ENCODE data around the gene ANKRD17.
A peak's percentile ranks its signal among the peaks of the same experiment; 100 is the strongest.

The ANKRD17 gene

GRCh38 chr4:73075832-73076231, 182.8 kb downstream of the ANKRD17 start:
- DNase-seq (ENCODE audit: low read depth) = no peak
- no peak overlapping the region for H3K4me3 ChIP-seq (ENCODE audit: low read depth, low read length)

DNA sequence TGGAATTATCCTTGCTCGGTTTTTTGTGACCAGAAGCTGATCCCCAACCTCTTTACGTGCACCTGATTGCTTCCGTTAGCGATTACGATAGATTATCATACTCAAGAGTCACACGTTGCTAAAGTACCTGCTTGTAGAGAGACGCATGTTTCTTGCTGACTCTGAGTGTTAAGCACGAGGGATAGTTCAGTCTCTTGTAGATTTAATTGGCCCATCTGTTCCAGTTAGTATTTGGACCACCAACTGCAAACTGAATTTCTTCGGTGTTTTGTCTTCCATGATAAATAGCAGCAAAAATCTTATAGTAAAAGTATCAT, 188.6 kb downstream of the ANKRD17 start:
- DNase-seq (ENCODE audit: low read depth) = no peak
- H3K4me3 ChIP-seq (ENCODE audit: low read depth, low read length) = peak overlapping the region; percentile 89

- DNase-seq (ENCODE audit: low read depth) = peak; percentile 97
- peak within 1 kb of the TSS; percentile 89 for H3K4me3 ChIP-seq (ENCODE audit: low read depth, low read length)
Measured at GRCh38 chr4:73069338-73070073, 189.1 kb downstream of the ANKRD17 start, which contains the start of gene COX18. Gene COX18, minus strand, starts transcription at chr4:73069716. Its CDS starts 67 bp downstream, at chr4:73069649.

DNA sequence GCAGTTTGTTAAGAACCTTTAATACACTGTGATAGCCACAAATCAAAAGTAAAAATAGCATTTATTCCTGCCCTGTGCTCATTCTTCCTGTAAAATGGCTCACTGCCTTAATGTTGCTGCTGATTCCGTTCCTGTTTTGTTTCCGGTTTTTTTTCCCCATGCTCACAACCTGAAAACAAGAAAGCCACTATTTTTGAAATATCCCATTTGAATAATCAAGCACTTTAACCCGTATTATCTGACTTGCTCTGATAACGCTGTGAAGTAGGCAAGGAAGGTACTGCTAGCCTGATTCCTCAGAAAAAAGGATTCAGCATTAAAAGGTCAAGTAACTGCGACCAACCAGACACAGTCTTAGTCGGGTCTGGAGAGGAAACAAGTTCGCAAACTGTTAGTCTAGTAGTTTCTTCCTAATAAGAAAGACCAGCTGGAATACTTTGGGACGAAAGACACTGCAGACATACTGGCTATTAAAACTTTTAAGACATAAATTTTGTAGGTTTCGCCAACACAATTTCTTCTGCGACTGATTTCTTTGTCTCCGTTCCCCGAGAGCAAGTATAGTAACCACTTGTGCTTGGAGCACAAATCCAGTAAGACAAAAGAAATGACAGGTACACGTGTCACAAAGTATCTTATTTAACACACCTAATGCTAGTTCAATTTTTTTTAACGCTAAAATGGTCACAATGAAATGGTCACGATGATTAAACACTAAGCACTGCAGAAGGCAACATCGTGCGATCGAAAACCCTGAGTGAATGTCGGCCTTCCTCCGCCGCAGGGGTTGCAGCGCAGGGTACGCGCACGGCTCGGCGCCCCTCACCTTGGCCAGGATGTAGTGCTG, 189.9 kb downstream of the ANKRD17 start:
- no peak for DNase-seq (ENCODE audit: low read depth)

GRCh38 chr4:73067971-73068394, 190.6 kb downstream of the ANKRD17 start:
- no peak for DNase-seq (ENCODE audit: low read depth)
- peak overlapping the region; percentile 89 for H3K4me3 ChIP-seq (ENCODE audit: low read depth, low read length)

More for the DNA sequence above, 189.9 kb downstream of the ANKRD17 start:
- H3K4me3 ChIP-seq (ENCODE audit: low read depth, low read length) = peak overlapping the region; percentile 89

DNA sequence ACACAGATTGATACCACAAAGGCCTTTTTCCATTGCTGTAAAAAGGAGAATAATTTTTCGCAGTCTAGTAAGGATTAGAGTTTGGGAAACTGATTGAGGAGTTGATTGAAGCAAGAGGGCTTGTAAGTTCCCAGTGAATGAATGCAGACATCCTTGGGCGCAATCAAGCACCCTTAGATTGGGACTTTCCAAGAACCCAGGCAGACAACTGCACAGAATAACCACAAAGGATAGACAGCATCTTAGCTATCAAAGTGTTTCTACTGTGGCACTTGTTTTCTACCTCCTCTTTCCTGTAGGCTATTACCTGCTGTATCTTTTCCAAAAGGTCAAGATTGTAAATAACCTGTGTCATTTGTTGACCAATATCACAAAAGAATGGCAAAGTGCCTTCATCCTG, 191.7 kb downstream of the ANKRD17 start:
- H3K4me3 ChIP-seq (ENCODE audit: low read depth, low read length) = no peak overlapping the region
- no peak for DNase-seq (ENCODE audit: low read depth)

DNA sequence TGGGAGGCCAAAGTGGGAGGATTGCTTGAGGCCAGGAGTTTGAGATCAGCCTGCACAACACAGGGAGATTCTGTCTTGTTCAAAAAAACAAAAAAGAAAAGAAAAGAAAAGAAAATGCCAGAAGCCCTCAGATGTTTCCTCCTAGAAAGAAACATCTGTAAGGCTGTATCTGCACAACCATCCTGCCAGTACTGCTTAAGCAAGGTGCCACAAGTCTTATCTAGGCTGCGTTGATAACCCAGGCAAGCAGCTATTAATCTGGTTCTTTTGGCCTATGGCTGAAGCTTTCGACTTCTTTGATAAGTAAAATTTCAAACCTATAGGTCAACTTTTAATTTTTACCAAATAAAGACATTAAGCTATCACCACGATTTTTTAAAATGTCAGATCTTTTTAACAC, 192.2 kb downstream of the ANKRD17 start:
- no peak overlapping the region for H3K4me3 ChIP-seq (ENCODE audit: low read depth, low read length)
- DNase-seq (ENCODE audit: low read depth) = no peak

- H3K4me3 ChIP-seq (ENCODE audit: low read depth, low read length) = no peak overlapping the region
- no peak for DNase-seq (ENCODE audit: low read depth)
Measured at GRCh38 chr4:73064536-73064935, 194.1 kb downstream of the ANKRD17 start.

- DNase-seq (ENCODE audit: low read depth) = no peak
- H3K4me3 ChIP-seq (ENCODE audit: low read depth, low read length) = no peak overlapping the region
Measured at GRCh38 chr4:73055241-73055897, 203.2 kb downstream of the ANKRD17 start.

GRCh38 chr4:73053974-73054480, 204.6 kb downstream of the ANKRD17 start:
- peak; percentile 11 for DNase-seq (ENCODE audit: low read depth)
- H3K4me3 ChIP-seq (ENCODE audit: low read depth, low read length) = no peak overlapping the region

- no peak overlapping the region for H3K4me3 ChIP-seq (ENCODE audit: low read depth, low read length)
- DNase-seq (ENCODE audit: low read depth) = no peak
Measured at GRCh38 chr4:73053076-73053475, 205.5 kb downstream of the ANKRD17 start.

DNA sequence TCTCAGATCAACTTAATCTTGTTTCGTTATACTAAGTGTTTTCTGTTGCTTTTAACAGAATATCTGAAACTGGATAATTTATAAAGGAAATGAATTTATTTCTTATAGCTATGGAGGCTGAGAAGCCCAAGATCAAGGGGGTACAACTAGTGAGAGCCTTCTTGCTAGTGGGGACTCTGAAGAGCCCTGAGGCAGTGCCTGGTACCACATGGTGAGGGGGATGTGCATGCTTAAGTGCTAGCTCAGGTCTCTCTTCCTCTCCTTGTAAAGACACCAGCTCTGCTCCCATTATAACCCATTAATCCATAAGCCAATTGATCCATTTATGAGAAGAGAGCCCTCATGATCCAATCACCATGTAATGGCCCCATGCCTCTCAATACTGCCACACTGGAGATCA, 207.0 kb downstream of the ANKRD17 start:
- H3K4me3 ChIP-seq (ENCODE audit: low read depth, low read length) = no peak overlapping the region
- DNase-seq (ENCODE audit: low read depth) = no peak

GRCh38 chr4:73045879-73046278, 212.7 kb downstream of the ANKRD17 start:
- DNase-seq (ENCODE audit: low read depth) = no peak
- no peak overlapping the region for H3K4me3 ChIP-seq (ENCODE audit: low read depth, low read length)

DNA sequence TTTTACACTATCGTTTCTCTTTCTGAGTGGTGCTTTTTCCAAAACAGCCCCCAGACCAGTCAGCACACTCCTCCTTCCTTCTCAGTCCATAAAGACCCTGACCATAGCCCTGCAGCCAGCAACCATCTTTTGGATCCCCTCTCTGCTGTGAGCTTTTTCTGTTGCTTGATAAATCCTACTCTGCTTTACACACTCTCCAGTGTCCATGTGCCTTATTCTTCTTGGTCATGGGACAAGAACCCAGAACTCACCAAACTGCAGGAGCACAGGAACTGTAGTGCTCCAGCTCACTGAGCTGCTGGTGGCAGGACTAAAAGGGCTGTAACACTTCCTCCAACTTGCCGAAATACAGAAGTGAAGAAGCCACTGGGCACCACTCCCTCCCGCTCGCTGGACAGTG, 221.5 kb downstream of the ANKRD17 start:
- H3K4me3 ChIP-seq (ENCODE audit: low read depth, low read length) = no peak overlapping the region
- no peak for DNase-seq (ENCODE audit: low read depth)

GRCh38 chr4:73036123-73036522, 222.5 kb downstream of the ANKRD17 start:
- H3K4me3 ChIP-seq (ENCODE audit: low read depth, low read length) = no peak overlapping the region
- no peak for DNase-seq (ENCODE audit: low read depth)

- no peak overlapping the region for H3K4me3 ChIP-seq (ENCODE audit: low read depth, low read length)
- DNase-seq (ENCODE audit: low read depth) = no peak
Measured at GRCh38 chr4:73034896-73035295, 223.7 kb downstream of the ANKRD17 start.

DNA sequence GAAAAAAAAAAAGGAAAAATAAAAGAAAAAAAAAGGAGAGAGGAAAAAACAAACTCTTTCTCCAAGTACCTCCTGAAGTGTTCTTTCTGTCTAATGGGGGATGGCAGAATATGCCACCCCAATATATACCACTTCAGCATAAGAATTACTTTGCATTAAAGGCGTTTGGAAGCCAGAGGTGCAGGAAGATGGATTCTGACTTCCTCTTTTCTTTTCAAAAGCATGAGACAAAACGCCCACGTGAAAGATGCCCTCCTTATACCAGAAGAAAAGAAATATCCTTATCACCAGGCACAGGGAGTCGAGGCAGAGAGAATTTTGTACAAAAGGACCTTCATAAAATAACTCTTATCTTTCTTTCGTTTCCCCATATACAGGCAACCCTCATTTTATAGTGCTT, 230.0 kb downstream of the ANKRD17 start:
- DNase-seq (ENCODE audit: low read depth) = no peak
- no peak overlapping the region for H3K4me3 ChIP-seq (ENCODE audit: low read depth, low read length)

All from skeletal muscle cell (primary cell).